ENCODE measurements around the gene THAP2.
"Not testable (repeated sequence)": the region's sequence is repeated elsewhere in the genome, so short reads cannot be mapped to it uniquely, and the experiment has no call there.

Gene THAP2

DNA sequence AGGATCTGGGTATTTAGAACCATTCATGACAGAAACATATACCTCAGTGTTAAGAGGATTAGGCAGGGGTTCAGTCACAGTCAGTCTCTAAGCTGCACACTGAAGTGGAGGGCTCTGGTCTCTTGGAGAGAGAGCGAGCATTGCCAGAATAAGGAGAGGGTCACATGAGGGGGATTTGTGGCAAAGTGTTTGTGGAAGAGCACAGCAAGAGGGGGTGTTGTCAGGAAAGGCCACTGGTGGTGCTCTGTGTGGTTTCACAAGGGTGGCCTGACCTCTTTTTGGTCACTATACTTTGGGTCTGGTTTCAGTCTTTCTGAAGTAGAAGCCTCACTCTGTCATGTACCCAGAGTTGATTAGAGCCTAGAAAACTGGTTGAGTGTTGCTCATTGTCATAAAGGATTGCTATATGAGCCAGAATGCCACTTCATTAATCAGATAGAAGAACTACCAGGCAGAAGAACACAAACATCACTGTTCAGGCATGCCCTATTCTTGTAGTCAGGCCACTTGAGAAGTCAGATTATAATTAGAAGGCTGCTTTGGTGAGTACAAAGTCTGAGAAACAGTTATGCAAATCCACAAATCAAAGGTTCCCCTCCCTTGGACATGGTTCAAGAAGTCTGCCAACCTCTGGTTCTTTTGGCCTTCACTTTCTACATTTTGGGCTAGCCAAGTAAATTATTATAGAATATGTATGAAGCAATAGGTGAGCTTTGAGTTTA lies 30.2 kb downstream of the THAP2 start:
- peak overlapping the region in 16 of 21 experiments; percentile 7 to 84 (median 54) for H3K27ac ChIP-seq
- no peak overlapping the region for H3K4me3 ChIP-seq

DNA sequence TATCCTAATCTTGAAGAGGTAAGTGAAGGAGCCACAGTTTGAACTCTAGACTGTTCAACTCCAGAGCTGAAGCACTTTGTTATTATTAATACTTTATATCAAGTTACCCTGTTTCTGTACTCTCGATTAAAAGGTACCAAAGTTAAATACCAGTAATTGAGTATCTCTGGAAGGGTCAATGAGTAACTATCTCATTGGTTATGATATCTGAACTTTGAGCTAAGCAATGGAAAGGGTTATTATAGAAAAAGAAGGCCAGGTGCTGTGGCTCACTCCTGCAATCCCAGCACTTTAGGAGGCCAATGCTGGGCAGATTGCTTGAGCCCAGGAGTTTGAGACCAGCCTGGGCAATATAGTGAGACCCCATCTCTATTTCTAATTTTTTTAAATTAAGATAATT lies 31.7 kb downstream of the THAP2 start:
- H3K27ac ChIP-seq = no peak overlapping the region
- no peak overlapping the region for H3K4me3 ChIP-seq

DNA sequence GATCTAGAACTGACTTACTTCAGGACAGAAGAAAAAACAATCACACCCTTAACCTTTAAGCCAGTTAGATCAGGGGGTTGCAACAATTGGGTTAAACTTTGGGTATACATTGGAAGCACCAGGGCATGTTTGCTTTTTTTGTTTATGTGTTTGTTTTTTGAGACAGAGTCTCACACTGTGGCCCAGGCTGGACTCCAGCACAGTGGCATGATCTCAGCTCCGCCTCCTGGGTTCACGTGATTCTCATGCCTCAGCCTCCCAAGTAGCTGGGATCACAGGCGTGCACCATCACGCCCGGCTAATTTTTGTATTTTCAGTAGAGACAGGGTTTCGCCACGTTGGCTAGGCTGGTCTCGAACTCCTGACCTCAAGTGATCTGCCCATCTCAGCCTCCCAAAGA lies 38.1 kb downstream of the THAP2 start:
- H3K4me3 ChIP-seq, H3K27ac ChIP-seq: not testable (repeated sequence)

DNA sequence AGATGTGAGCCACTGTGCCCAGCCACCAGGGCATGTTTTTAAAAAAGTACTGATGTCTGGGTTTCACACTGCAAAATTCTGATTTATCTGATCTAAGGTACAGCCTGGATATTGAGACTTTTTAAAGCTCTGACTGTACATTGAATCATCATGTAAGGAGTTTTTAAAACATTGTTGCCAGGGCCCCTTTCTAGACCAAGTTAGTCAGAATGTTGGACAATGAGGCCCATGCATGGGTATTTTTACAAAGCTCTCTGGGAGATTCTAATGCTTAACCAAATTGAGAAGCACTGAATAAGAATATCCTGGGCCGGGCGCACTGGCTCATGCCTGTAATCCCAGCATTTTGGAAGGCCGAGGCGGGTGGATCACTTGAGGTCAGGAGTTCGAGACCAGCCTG lies 38.5 kb downstream of the THAP2 start:
- Histone ChIP-seq H3K4me3 (no peak overlapping the region), H3K27ac (no peak overlapping the region)

DNA sequence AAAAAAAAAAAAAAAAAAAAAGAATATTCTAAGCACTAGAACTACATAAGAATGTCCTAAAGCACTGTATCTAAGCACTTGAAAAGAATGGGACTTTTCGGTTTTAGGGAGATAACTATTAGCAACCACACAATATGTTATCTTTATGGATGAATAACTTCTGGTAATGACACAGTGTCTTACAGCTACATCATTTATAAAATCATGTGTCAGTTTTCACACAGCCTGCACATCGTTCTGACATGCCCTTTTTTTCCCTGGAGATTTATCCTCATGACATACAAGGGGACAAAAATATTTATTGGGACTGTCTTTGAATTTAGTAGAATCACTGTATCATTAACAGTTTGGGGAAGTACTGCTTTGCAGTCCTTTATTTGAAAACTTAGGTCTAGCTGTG lies 39.1 kb downstream of the THAP2 start:
- no peak overlapping the region for H3K27ac ChIP-seq
- no peak overlapping the region for H3K4me3 ChIP-seq

DNA sequence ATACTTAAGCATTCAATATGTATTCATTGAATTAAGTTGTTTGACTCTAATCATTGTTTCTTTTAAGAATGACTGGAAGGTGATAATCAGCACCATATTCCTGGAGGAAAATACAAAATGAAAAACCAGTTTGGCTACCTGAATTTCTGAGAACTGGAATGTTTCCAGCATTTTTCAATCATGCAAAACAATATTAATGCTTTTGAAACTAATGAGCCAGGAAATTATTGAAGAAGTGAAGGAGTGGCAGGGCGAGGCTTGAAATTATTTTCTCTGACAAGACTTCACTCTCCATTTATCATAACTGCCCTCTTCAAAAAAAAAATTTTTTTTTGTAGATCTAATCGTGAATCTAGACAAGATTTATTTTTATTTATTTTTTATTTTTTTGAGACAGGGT lies 40.8 kb downstream of the THAP2 start:
- H3K27ac ChIP-seq = peak overlapping the region in 3 of 21 experiments; percentile 18 to 34 (median 24)
- H3K4me3 ChIP-seq = no peak overlapping the region

DNA sequence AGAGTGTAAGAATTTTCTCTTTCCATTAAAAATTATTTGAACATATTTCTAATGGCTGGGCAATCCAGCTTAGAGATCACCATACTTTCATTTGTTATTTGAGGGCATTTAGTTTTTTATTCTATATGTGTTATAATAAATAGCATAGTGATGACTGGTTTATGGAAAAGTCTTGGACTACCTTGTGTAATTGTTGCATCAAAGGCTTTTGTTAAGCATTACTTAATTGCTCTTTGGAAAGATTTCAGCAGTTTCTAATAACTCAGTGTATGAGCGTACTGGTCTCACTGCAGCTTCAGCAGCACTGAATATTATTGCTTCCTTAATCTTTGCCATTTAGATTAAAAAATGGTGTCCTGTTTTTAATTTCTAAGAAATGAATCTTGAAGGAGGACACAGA lies 44.6 kb downstream of the THAP2 start:
- H3K4me3 ChIP-seq = no peak overlapping the region
- H3K27ac ChIP-seq = no peak overlapping the region

DNA sequence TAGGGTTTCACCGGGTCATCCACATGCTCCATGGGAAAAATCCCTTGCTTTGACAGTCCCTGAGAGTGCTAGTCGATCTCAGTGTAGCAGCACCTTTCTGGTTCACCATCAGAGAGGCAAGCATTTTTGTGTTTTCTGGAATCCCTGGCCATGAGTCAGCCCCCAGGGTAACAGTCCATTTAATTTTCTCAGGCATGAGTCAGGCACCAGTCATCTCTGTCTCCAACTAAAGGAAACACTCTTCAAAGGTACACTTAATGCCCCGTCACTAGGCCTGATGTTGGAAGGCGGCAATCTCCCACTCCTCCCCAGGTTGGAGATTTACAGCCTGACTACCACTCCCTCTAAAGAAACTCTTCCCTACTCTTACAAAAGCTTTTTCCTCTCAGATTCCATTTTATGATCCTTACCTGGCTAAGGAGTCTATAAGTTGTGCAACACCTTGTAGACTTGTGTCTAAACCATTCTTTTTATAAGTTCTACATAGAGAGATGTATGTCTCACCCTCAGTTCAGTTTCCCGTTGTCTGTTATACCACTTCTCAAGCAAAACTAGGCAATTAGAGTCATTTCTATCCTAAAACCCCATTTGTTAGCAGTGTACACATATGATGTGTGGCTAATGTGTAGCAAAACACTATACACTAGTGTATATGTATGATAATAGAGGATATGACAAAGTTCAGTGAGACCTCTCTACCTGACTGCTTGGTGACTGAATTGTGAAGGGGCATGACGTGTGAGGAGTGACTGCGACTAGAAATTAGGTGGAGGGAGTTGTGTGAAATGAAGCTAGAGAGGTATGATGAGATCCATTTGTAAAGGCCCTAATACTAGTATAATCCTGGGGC lies 46.4 kb downstream of the THAP2 start:
- H3K4me3 ChIP-seq = no peak overlapping the region
- peak overlapping the region in 3 of 21 experiments; percentile 18 to 51 (median 25) for H3K27ac ChIP-seq

DNA sequence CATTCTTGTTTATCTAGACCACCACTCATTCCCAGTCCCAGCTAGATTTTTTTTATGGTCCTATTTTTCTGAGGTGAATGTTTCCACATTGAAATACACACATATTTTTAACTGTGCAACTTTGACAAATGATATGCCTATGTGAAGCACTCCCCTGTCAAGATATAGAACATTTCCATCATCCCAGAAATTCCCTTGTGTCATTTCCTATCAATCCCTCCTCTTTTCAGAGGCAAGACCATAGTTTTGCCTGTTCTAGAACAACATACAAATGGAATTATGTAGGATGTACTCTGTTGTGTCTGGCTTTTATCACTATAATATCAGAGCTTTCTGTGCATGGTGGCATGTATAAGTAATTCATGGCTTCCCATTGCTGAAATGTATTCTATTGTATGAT lies 54.5 kb downstream of the THAP2 start:
- no peak overlapping the region for H3K4me3 ChIP-seq

DNA sequence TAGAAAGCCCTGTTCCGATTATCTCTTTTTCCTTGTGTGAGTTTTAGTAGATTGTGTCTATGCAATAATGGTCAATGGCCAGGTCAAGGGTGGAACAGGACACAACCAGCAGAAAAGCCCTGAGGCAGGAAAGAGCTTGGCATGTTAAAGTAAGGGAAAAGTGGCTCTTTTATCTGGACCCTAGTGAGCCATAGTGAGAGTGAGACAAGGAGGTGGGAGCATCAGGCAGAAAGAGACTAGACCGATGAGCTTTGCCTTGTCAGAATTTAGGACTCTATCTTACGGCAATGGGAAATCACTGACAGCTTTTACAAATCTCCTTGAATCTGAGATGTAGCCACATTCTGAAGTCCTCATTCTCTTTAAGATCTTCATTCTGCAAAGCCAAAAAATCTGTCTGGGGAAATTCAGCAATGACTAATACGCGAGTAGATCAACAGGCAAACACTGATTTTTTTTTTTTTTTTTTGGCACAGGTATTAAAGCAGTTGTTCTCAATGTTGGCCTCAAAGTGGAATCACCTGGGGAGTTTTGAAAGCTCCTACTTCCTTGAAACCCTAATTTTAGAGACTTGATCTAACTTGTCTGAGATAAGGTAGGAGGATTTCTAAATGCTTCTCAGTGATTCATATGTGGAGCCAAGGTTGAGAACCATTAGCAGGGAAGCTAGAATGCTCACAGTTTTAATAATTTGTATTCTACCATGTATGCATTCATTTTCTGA lies 55.7 kb downstream of the THAP2 start:
- Histone ChIP-seq H3K4me3 (no peak overlapping the region), H3K27ac (peak overlapping the region in 10 of 21 experiments; percentile 11 to 78 (median 52))

More for the DNA sequence above, 54.5 kb downstream of the THAP2 start:
- peak overlapping the region in 4 of 21 experiments; percentile 22 to 78 (median 42) for H3K27ac ChIP-seq

DNA sequence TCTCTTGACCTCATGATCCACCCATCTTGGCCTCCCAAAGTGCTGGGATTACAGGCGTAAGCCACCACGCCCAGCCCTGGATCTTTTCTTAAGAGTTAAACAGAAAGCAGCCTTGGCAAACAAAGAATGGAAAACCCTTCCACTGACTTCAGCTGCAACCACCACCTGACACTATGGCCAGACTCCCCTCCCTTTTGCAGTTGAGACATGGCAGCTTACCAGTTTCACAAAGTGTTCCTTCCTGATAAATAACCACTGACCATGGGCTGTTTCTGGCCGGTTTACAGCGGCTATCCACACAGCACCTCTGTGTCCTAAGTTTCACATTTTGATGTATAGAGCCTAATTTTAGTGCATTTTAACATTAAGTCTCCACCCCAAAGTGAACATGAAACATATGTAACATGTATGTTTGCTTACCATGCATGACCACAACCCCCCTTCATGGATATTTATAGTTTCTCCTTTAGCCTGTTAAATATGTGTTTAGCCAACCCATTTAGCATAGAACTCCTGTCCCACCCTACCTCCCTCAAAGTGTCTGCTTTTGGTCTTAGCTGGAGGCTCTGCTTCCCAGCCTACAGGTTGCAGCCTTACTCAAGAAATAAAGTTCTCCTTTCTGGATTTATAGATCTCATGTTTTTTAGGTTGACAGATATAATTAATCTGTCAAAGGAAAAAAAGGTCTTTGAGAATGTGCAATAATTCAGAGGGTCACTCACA lies 57.8 kb downstream of the THAP2 start:
- H3K4me3 ChIP-seq = no peak overlapping the region
- H3K27ac ChIP-seq = no peak overlapping the region

DNA sequence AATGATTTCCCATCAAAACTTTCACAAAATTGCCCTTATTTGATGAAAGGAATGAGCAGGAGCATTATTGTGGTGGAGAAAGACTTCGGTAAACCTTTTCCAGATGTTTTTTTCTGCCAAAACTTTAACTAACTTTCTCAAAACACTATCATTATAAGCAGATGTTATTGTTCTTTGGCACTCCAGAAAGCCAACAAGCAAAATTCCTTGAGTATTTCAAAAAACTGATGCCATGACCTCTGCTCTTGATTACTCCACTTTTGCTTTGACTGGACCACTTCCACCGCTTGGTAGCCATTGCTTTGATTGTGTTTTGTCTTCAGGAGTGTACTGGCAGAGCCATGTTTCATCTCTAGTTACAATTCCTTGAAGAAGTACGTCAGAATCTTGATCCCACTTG lies 60.9 kb downstream of the THAP2 start:
- Histone ChIP-seq H3K27ac (no peak overlapping the region), H3K4me3 (no peak overlapping the region)

DNA sequence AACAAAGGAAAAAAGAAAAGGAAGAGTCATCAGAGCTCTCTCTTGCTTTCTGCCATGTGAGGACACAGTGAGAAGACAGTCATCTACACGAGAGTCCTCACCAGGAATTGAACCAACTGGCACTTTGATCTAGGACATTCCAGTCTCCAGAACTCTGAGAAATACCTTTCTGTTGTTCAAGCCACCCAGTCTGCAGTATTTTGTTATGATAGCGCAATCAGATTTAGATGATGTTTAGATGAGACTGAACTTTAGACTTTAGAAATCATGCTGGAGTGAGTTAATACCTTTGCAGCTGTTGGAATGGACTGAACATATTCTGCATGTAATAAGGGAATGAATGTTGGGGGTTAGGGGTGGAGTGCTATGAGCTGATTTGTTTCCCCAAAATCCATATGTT lies 62.4 kb downstream of the THAP2 start:
- no peak overlapping the region for H3K27ac ChIP-seq
- no peak overlapping the region for H3K4me3 ChIP-seq

DNA sequence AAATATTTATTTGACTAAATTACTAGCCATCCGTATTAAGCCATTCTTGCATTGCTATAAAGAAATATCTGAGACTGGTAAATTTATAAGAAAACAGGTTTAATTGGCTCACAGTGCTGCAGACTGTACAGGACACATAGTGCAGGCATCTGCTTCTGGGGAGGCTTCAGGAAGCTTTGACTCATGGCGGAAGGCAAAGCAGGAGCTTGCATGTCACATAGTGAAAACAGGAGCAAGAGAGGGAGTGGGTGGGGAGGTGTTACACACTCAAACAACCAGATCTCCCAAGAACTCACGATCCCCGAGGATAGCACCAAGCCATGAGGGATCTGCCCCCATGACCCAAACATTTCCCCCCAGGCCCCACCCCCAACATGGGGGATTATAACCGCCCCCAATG lies 63.9 kb downstream of the THAP2 start:
- H3K4me3 ChIP-seq = no peak overlapping the region
- H3K27ac ChIP-seq = no peak overlapping the region

All from skin epidermis (tissue), 12 donors.